NCI-H2196 treated with DMSO at 0.1 percent for 48 hours (cell line): ENCODE data around the gene KCNJ3.

Experiments used
- DNase-seq: peaks from one replicate; lab custom pipeline; 2025; ENCODE audit not compliant: unreplicated experiment; lab: John Stamatoyannopoulos, UW

KCNJ3 gene

DNA sequence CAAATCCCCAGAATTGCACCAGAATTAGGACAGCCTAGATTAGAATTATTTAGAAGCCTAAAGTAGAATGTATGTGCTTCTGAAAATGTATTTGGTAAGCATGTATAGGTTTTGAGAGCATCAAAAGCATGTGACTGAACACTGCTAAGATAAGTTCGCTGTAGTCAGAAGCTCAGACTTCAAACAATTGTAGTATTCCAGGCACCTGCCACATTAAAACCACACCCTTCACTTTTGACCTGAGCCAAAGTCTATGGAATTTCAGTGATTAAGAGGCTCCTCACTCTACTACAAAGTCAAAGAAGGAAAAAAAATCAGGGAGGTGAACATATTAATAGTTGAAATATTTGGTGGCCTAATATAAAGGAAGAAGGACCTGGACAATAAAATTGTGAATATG lies 8.2 kb downstream of the KCNJ3 start:
- DNase-seq: no peak

DNA sequence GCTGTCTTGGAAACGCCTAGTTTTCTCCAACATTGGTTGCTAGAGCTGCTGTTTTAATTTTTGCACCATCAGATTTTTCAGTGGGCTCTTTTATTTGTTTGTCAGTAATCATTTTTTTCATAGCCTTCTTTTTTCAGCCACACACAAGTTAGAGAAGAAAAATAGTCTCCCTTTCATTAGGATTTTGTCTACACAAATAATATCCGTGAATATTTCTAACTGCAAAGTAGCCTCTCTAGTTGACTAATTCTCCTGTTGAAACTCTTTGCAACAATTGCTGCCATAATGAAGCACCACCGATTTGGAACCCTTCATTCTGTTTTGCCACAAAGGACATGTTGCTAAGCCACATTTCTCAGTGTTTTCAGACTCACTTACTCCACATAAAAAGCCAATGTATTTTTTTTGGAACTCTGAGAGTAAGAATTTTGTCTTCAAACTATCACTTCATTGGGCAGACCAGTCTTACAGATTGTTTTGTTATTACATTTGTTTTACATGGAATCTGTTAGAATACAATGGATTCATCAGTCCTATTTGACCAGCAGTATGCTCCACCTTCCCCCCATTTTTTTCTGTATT lies 9.6 kb downstream of the KCNJ3 start:
- DNase-seq: no peak

DNA sequence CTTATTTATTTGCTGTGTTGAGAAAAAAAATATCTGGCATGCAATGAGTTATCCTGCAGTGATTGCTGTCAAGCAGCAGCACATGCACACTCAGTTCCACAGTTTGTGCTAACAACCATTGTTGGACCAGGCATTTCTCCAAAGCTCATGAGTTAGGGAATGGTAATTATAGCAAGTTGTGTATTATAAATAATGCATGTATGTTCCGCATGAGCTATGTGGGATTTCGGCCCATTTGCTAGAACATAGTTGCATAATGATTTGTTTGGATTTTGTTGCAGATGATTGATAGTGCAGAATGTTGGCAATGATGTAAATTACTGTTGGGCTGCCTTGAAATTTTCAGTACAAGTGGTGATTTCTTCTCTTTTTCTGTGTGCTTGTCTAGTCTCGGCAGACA lies 10.7 kb downstream of the KCNJ3 start:
- no peak for DNase-seq

DNA sequence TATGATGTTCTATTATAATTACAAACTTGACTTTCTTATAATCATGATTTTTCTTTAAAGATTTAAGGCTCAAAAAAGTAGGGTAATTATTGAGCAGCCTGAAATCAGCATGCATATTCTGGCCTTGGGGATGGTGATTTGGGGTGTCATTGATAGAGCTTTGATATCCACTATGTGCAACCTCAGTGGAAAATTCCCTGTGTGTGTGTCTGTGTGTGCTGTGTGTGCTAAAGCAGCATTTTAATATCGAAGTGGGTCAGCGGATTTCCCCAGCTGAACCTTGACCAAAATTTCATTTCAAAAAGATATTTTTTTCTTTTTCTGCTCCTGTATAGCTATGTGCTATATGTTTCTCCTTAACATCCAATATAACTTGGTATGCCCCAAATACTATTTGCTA lies 11.6 kb downstream of the KCNJ3 start:
- DNase-seq: no peak

DNA sequence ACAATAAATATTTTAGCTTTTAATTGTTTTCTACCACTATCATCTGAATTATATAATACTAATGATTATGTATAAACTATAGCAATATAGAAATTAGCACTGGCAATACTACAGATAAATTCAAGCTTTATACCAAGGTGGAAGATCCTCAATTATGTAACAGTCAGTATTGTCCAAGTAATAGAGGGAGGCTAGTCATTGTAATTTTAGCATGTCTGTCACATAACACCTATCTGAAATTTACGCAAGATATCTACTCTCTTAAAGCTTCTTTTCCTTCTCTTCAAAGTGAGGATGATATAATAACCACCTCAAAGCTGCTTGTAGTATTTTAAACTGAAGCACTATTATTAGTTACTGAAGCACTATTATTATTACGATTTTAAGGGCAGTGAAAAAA lies 12.2 kb downstream of the KCNJ3 start:
- DNase-seq: no peak

DNA sequence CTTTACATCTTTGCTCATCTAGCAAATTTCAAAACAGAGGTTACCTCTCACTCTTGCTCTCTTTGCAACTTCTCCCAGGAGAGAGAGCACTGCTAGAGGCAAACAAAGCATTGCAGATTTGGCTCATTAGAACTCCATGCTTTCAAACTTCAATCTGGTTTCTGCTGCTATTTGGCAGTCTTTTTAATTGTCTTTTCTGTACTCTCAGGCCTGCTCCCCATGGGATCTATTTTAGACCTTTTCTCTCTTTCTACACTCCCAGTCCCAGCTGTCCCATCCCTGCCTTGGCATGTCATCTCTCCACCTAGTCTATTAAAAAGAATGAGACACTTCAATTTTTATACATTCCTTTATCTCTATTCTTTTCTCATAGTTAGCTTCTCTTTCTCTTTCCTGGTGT lies 15.2 kb downstream of the KCNJ3 start:
- no peak for DNase-seq

DNA sequence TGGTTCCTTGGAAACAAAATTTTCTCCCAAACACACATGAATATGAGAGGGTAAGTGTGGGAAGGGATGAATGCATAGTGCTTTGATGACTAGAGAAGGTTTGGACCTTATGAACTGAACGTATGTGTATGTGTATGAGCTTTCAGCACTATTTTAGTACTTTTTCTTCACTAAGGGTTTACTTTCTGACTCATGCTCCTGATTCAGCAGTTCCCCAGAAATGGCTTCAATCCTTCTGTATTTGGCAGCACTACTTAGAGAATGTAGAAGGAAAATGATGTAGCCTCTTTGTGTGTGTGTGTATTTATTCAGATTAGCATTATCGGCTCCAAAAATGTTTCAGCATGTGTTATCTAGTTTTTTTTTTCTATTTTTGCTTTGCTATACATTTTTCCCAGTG lies 22.2 kb downstream of the KCNJ3 start:
- DNase-seq: no peak

DNA sequence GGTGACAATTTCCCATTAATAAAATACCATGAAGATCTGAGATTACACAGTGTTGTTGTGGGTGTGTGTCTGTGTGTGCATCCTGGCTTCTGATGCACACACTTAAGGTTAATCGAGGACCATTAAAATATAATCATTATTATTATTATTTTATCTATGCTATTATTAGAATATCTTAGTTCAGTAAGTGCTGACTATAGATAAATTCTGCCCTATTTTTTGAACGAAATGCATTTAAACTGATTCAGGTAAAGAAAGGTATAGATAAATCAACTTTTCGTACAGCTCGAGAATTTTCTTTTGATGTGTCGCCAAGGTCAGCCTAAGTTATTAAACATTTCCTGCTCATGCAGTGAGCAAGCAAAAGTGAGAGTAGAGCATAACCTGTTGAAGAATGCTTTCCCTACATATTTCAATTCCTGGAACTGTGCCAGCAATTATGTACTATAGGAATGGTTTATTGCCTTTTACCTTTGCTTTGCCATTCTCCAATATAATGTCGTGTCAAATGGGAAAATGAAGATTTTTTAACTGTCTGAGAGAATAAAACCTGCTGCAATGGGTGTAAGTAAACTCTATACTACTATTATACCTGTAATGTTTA lies 25.8 kb downstream of the KCNJ3 start:
- no peak for DNase-seq

DNA sequence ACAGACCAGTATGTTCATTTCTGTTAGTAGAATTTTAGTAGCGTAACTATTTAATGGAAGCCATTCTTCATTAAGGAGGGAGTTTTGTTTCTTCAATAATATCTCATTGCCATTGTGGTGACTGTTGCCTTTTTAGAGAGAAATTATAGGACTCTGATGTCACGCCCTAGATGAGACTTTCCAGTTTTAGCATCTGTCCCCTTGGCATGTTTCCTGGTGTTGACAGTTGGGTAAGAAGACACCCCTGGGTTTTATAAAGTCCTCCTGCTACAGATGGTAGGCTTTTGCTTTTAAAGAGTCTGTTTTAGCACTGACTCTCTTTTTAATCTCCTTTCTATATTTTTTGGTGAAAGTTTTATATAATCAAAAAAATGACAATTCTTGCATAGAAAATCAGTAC lies 41.9 kb downstream of the KCNJ3 start:
- no peak for DNase-seq

DNA sequence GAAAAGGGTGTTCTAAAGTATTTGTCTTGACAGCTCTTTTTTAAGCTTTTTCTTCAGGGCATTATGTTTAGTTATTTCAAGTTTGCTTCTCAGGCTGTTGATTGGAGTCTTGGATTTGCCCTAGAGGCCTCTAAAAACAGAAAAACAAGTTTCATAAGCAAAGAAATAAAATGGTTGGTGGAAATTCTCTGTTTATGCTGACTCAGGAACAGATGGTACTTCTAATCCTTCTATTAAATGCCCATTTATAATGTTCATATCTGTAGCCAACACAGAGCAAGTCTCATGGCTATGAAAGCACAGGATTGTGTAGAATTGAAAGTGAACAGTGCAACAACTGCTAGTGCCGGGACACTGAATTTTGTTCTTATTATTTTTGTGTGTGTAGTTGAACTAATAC lies 60.4 kb downstream of the KCNJ3 start:
- no peak for DNase-seq

DNA sequence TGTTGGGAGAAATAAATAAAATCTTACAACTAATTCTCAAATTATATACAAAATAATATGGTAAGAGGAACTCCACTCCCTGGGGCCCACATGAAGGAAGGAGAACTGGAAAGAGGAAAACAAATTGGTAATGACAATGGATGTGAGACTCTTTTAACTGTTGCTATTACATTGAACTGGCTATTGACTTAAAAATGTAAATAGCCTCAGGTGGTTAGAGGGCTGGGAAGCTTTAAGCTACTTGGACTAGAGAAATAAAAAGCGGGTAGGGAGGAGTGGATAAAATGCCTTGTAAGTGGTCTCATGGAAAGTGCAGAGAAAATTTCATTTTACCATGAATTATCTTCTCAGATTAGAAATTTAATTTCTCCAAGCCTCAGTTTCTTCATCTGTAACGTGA lies 64.1 kb downstream of the KCNJ3 start:
- DNase-seq: no peak

DNA sequence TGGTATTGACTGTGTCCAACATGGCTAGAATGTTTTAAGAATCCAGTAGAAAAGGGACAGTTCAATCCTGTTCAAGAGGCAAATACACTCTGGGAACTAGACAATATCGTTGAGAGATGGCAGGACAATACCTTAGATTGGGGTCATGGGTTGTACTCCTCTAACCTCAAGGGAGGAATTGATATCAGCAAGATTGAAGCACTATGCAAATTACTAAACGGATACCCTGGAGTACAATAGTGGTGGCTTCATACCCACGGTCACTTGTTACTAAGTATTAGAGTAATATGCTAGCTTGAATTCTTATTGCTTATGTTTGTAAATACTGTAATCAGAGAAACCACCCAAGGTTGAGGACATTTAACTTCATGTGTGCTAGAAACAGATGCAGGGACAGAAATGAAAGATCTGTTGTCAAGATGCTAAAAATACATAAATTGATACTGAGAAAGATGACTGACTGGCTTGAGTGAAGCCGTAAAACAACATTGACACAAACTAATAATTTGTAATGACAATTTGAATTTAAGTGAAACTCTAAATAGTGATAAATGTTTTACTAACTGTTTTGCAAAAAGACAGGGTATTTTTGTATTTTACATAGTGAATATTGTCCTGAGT lies 73.3 kb downstream of the KCNJ3 start:
- DNase-seq: no peak

DNA sequence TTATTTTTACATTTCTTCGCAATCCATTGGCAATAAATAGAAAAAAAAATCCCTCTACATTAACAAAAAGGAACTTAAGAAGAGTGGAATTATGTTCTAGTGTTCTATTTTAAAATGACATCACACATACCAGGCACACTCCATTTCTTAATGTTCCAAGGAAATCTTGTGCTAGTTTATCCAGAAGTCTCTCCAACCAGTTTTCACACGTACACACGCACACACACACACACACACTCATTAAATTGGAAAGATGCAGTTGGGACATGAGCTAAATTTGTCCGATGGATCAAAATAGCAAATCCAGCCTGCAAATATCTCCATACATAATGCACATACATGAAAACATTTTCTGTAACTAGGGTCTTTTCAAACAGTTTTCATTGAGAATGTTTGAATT lies 78.3 kb downstream of the KCNJ3 start:
- no peak for DNase-seq

DNA sequence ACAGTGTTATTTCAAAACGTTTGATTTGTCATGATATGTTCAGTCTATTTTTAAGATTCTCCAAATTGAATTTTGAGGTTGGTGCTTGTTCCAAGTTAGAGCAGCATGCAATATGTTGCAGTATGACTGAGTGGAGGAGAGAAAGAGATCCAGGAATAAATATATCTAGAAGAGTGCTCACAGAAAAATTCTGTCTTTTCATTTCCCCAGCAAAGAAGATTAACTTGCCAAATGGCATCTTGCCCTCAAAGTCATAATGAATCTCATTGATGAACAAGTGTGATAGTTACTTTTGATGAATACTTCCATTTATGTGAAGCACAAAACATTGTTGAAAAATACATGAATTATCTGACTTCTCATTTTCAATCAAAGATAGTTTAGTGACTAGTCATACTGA lies 95.9 kb downstream of the KCNJ3 start:
- no peak for DNase-seq

DNA sequence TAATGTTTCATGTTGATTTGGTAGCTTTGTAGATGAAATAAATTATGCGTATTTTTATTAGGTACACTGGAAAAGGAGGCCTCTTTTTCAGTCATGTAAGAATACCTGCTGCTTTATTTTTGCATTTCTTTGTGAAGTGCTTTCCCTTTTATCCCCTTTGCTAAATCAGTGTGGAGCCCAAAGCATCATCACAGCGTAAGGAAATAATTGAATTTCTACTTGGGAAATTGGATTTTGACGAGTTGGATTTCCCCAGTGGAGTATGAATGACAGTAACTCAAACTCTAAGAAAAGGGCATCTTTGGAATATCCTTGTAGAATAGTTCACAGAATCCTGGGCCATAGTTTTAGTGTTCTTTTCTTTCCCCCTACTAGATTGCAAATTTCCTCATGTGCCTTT lies 97.2 kb downstream of the KCNJ3 start:
- no peak for DNase-seq

DNA sequence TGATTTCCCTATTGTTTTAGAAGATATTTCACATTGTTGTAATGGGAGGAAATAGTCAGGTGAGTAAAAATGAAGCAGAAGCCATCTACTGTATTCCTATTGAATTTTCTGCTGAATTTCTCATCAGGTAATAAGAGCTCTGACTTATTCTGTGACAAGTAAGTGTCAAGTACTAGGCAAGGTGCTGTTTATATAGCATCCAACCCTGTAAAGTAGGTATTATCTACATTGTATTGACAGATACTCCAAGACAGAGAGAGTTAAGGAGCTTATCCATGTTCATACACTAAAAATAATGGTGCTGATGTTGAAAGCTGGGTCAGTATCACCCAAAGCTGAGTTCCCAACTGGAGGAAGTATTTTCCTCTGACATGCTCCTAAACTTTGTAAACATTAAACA lies 106.0 kb downstream of the KCNJ3 start:
- DNase-seq: no peak

DNA sequence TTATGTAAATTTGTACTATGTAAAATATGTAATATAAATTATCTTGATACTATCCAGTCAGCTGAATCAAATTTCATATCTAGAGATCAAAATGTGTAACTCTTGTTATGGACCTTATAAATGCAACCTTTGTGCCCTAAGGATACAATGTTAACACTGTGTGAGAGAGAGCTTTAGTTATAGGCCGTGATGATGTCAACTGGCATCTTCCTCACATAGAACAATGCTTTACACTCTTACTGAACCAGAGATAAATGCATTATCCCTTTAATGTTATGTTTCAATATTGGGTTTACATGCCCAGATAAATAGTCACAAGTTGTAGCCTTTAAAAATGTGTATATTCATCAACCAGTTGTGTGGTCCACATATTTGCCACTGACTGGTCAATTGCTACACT lies 115.1 kb downstream of the KCNJ3 start:
- no peak for DNase-seq

DNA sequence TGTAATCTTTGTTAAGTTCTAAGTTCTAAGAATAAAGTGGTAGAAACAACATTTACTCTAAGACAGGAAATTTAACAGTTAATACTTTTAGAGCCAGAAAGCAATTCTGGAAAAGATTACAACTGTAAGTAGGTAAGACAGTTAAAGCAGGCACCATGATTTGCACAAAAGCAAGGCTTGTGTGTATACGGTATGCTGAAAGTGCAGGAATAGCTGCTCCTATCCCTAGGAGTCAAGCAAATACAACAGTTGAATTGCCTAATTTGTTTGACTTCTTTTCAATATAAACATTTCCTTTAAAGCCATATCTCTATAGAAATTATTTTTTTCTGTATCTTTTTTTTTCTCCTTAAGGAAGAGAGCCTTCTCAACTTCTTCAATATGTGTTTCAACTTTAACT lies 116.4 kb downstream of the KCNJ3 start:
- DNase-seq: no peak

DNA sequence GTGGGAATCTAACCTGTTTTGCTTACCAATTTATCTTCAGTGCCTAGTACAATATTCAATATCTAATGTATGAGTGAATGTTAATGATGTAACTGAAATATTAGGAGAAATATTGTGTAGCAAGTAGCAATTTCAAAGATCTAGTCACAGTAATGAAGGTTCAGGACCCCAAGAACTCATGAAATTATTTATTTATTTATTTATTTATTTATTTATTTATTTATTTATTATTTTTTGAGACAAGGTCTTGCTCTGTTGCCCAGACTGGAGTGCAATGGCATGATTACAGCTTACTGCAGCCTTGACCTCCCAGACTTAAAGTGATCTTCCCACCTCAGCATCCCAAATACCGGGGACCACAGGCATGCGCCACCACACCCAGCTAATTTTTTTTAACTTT lies 126.9 kb downstream of the KCNJ3 start:
- DNase-seq: no peak

DNA sequence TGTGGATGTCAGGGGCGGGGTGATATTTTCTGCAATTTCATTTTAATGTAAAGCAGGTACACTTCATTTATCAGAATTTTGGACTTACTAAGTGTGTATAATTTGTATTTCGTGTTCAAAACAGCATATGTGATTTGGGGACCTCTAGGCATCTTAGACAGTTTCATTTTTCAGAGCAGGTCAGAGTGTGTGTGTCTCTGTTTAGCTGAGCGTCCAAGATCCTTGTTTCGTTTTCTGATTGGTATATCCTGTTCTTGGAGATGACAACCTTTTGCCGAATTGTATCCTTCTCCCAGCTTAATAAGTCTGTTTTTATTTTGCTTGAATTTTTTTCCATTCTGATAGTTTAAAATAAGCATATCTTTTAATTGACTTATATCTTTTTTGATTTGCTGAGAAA lies 128.3 kb downstream of the KCNJ3 start:
- no peak for DNase-seq

DNA sequence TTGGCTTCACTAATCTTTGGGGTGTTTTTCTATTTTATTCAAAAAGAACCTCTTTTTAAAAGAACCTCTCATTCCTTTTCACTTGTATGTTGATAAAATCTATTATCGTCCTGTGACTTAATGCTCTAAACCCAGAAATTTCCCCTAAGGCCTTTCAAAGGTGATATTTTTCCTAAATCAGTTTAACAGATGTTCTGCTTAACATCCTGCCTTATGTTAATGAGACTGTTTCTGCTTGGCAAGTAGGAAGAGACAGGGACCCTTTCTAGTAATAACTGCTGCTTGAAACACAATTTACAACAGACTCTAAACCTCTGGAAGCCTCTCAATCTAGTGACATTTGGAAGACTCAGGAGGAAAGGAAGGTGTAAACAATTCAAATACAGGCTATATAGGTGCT lies 128.8 kb downstream of the KCNJ3 start:
- no peak for DNase-seq

DNA sequence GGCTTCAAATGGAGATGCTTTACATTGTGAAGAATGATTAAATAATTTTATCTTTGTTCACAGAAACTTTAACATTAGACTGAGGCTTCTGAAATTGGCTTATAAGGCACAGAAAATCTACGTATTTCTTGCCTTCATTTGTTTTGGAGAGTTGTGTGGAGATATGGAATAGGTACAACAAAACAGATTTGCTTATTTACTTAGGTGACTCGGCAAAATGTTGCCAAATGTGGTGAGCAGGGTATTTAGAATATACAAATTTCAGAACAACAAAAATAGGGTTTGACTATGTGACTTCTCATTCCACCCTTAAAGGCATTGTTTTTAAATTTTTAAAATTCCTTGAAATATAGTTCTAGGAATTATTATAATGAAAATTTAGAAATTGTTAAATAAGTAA lies 134.2 kb downstream of the KCNJ3 start:
- DNase-seq: no peak

DNA sequence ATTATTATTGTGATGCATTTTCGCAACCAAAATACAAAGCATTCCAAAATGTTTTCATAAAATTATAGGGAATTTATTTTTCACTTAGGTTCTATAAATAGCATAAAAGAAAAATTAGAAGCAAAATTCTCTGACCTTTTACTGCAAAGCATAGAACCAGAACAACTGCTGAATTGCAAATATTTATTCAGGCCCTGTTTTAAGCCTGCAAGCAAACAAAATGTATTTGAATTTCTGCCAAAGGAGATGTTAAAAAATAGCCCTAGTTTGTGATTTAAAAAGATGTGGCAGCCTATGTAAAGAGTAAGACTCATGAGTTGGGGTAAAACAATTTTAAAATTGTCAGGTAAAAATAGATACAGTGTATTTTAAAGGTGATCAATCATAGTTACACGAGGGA lies 138.1 kb downstream of the KCNJ3 start:
- no peak for DNase-seq
